ENCODE data around the gene HGFAC. TPM values are rescaled to one million over a fixed set of nuclear protein-coding genes. Genes with fewer than 3 reads are reported as not detected.

HGFAC gene
- total and polyA plus RNA-seq, 2 of the 13 experiments (the other 11 are each of a cell fraction or from before 2014, with no cell fraction given), result 8.5 to 63.6 TPM

- Histone ChIP-seq H2AFZ (ENCODE audit: low read length) (no peak overlapping the region), H4K20me1 (ENCODE audit: insufficient read depth, low read length) (no peaks in the 10 kb centered on the region), H3K9me3 (ENCODE audit: low read length) (no peaks in the 10 kb centered on the region), H3K4me3 (replicated peaks in 1 of 3; ENCODE audit: insufficient read depth in 1 of 3, low read depth in 2 of 3, low read length in 3 of 3) (no peak overlapping the region; a peak in 1 of 6 replicates), H3K27ac (ENCODE audit: extremely low read length, insufficient read depth, low read length) (no peak overlapping the region), H3K79me2 (ENCODE audit: insufficient read depth, low read length) (no peaks in the 10 kb centered on the region), H3K27me3 (ENCODE audit: control insufficient read depth in 1 of 2, insufficient read depth in 2 of 2, low read length in 2 of 2) (peaks cover 20 to 67% of the 10 kb centered on the region in 2 experiments), H3K9ac (ENCODE audit: insufficient read depth, low read depth, low read length) (no peak overlapping the region), H3K36me3 (replicated peaks in 1 of 2; ENCODE audit: control insufficient read depth in 1 of 2, insufficient read depth in 2 of 2, low read length in 2 of 2) (no peaks in the 10 kb centered on the region), H3K4me1 (ENCODE audit: insufficient read depth, low read length) (peaks cover 23% of the 10 kb centered on the region), H3K4me2 (ENCODE audit: low read depth, low read length) (peak overlapping the region; percentile 65)
- ChIA-PET POLR2A (interaction anchor here (1.0 kb wide), 1 partner anchor 19 kb away, joined by 4 read pairs; no protein-coding TSS in a partner anchor), CTCF (ENCODE audit: low intra/inter-chr PET ratio, low total read pairs) (no interaction called here)
- BruUV-seq (replicated peaks), result no TSS peak
- no peak for DNase-seq (ENCODE audit: low spot score)
- intact Hi-C loops (cut with micrococcal nuclease; ENCODE audit: unreplicated experiment) (no loop called here), in situ Hi-C loops (cut with HindIII; ENCODE audit: extremely low pct_ligation_motif_present, low pct_unique_long_range_greater_than_20kb) (no loop called here)
- TF ChIP-seq DBP (CRISPR knock-in tag; IDR thresholded peaks at IDR 0.05; ENCODE audit: not compliant biosample characterization) (no peak), NFIB (CRISPR knock-in tag; IDR thresholded peaks at IDR 0.05; ENCODE audit: borderline replicate concordance) (peak; percentile 51; the same call in 1 of the 2 replicates), ZNF142 (CRISPR knock-in tag; IDR thresholded peaks at IDR 0.05) (no peak), MTF2 (CRISPR knock-in tag; IDR thresholded peaks at IDR 0.05; ENCODE audit: borderline replicate concordance) (peak; percentile 61; the same call in 1 of the 2 replicates)
- ATAC-seq, result peak; percentile 32
- WGBS (ENCODE audit: low lambda C conversion rate), result 26% methylated on average over 8 of the region's 25 CpGs
- FAIRE-seq, result no peak
Measured at GRCh38 chr4:3461515-3462291, 19.9 kb downstream of the HGFAC start.

All from HepG2 (cell line).